ENCODE measurements around the gene KCNK13.
"Not testable (repeated sequence)": the region's sequence is repeated elsewhere in the genome, so short reads cannot be mapped to it uniquely, and the experiment has no call there.

KCNK13 gene

GRCh38 chr14:90204516-90204915, 142.7 kb downstream of the KCNK13 start:
- TF ChIP-seq, protein P1, sequence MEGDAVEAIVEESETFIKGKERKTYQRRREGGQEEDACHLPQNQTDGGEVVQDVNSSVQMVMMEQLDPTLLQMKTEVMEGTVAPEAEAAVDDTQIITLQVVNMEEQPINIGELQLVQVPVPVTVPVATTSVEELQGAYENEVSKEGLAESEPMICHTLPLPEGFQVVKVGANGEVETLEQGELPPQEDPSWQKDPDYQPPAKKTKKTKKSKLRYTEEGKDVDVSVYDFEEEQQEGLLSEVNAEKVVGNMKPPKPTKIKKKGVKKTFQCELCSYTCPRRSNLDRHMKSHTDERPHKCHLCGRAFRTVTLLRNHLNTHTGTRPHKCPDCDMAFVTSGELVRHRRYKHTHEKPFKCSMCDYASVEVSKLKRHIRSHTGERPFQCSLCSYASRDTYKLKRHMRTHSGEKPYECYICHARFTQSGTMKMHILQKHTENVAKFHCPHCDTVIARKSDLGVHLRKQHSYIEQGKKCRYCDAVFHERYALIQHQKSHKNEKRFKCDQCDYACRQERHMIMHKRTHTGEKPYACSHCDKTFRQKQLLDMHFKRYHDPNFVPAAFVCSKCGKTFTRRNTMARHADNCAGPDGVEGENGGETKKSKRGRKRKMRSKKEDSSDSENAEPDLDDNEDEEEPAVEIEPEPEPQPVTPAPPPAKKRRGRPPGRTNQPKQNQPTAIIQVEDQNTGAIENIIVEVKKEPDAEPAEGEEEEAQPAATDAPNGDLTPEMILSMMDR (IDR thresholded peaks at IDR 0.05; ENCODE audit: borderline replicate concordance, insufficient read depth, low read depth, low read length): no peak
- no peak overlapping the region for H3K4me3 ChIP-seq (ENCODE audit: low read depth, low read length)

GRCh38 chr14:90213099-90213748, 151.4 kb downstream of the KCNK13 start:
- H3K4me3 ChIP-seq (ENCODE audit: low read depth, low read length): no peak overlapping the region
- TF ChIP-seq, protein P1 (IDR thresholded peaks at IDR 0.05; ENCODE audit: borderline replicate concordance, insufficient read depth, low read depth, low read length): no peak

- H3K4me3 ChIP-seq (ENCODE audit: low read depth, low read length): no peak overlapping the region
These were observed 166.7 kb downstream of the KCNK13 start for GRCh38 chr14:90228478-90228877.

GRCh38 chr14:90229942-90230341, 168.1 kb downstream of the KCNK13 start:
- not testable (repeated sequence) for H3K4me3 ChIP-seq (ENCODE audit: low read depth, low read length)

More at GRCh38 chr14:90228478-90228877, 166.7 kb downstream of the KCNK13 start:
- TF ChIP-seq, protein P1 (IDR thresholded peaks at IDR 0.05; ENCODE audit: borderline replicate concordance, insufficient read depth, low read depth, low read length): no peak
